Activated T-cell treated with anti-CD3 and anti-CD28 coated beads for 48 hours (primary cell): ENCODE data around the gene MAP4K4.

ENCODE experiments used
- DNase-seq: peaks from one replicate; pipeline ENCODE4 v3.0.0-alpha.2; 2020; ENCODE audit warnings: low read depth

MAP4K4 gene

GRCh38 chr2:101723371-101724124, 26.0 kb downstream of the MAP4K4 start:
- no peak for DNase-seq

- no peak for DNase-seq
These were observed 26.6 kb downstream of the MAP4K4 start for GRCh38 chr2:101724125-101724474.

GRCh38 chr2:101725038-101725437, 27.5 kb downstream of the MAP4K4 start:
- DNase-seq, result no peak

GRCh38 chr2:101725515-101726192, 28.1 kb downstream of the MAP4K4 start:
- no peak for DNase-seq

- no peak for DNase-seq
These were observed 31.4 kb downstream of the MAP4K4 start for GRCh38 chr2:101728865-101729264.

GRCh38 chr2:101729521-101730190, 32.1 kb downstream of the MAP4K4 start:
- DNase-seq, result no peak

- no peak for DNase-seq
These were observed 33.9 kb downstream of the MAP4K4 start for GRCh38 chr2:101731221-101732054.

GRCh38 chr2:101732199-101732598, 34.7 kb downstream of the MAP4K4 start:
- DNase-seq, result no peak

GRCh38 chr2:101732773-101733256, 35.3 kb downstream of the MAP4K4 start:
- no peak for DNase-seq

- DNase-seq, result no peak
These were observed 35.9 kb downstream of the MAP4K4 start for GRCh38 chr2:101733257-101733993.

GRCh38 chr2:101734505-101735165, 37.1 kb downstream of the MAP4K4 start:
- DNase-seq, result no peak

- no peak for DNase-seq
These were observed 37.6 kb downstream of the MAP4K4 start for GRCh38 chr2:101735166-101735533.

GRCh38 chr2:101736233-101736632, 38.7 kb downstream of the MAP4K4 start:
- DNase-seq, result no peak

GRCh38 chr2:101736861-101737291, 39.4 kb downstream of the MAP4K4 start:
- DNase-seq, result no peak

GRCh38 chr2:101737478-101738255, 40.2 kb downstream of the MAP4K4 start:
- no peak for DNase-seq

- no peak for DNase-seq
These were observed 41.1 kb downstream of the MAP4K4 start for GRCh38 chr2:101738649-101739048.

GRCh38 chr2:101740555-101740964, 43.1 kb downstream of the MAP4K4 start:
- DNase-seq, result no peak

- DNase-seq, result no peak
These were observed 44.4 kb downstream of the MAP4K4 start for GRCh38 chr2:101741775-101742520.

GRCh38 chr2:101742547-101742946, 45.0 kb downstream of the MAP4K4 start:
- no peak for DNase-seq
